ENCODE measurements around the gene ALX4.
A peak's percentile ranks its signal among the peaks of the same experiment; 100 is the strongest.

ALX4 gene

DNA sequence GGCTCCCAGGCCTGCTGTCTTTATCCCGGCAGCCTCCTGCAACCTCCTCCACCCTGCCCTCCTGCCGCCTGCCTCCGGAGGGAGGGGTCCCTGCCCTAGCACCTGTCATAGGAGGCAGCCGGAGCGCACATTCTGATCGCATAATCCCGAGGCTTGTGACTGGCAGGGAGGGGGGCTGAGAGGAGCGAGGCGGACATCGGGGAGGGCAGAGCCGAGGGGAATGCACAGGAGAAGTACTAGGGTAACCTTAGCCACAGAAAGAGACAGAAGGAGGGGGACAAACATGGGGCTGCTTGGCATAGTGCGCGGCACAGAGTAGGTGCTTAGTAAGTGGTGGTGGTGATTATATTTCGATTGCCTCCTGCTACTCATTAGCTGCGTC, 9.2 kb upstream of the ALX4 start:
- DNase-seq (ENCODE audit: low read depth): no peak
- no peak overlapping the region for H3K4me3 ChIP-seq (ENCODE audit: low read depth, low read length)
- TF ChIP-seq CTCF (conservative IDR thresholded peaks at IDR 0.05; ENCODE audit: low read depth, low read length): no peak

DNA sequence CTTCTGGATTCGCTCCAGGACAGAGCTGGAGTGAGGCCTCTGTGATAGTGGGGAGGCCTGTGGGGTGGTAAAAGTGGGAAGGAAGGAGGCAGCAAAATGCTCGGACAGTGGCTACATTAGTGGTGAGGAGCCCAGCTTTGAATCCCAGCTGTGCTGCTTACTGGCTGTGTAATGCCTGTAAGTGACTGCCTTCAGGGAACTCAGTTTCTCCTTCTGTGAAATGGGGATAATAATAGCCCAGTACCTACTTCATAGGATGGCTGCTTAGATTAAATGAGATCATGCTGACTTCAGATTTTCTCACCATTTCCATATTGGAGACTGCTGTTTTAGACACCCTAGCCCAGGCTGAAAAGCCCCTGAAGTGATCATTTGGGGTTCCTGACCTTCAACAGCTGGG, 8.4 kb upstream of the ALX4 start:
- H3K4me3 ChIP-seq (ENCODE audit: low read depth, low read length): no peak overlapping the region
- no peak for TF ChIP-seq CTCF (conservative IDR thresholded peaks at IDR 0.05; ENCODE audit: low read depth, low read length)
- no peak for DNase-seq (ENCODE audit: low read depth)

- no peak for TF ChIP-seq CTCF (conservative IDR thresholded peaks at IDR 0.05; ENCODE audit: low read depth, low read length)
- no peak overlapping the region for H3K4me3 ChIP-seq (ENCODE audit: low read depth, low read length)
- DNase-seq (ENCODE audit: low read depth): no peak
Measured at GRCh38 chr11:44316659-44317240, 6.8 kb upstream of the ALX4 start.

GRCh38 chr11:44315947-44316658, 6.2 kb upstream of the ALX4 start:
- DNase-seq (ENCODE audit: low read depth): no peak
- TF ChIP-seq CTCF (conservative IDR thresholded peaks at IDR 0.05; ENCODE audit: low read depth, low read length): no peak
- H3K4me3 ChIP-seq (ENCODE audit: low read depth, low read length): peak overlapping the region; percentile 5

DNA sequence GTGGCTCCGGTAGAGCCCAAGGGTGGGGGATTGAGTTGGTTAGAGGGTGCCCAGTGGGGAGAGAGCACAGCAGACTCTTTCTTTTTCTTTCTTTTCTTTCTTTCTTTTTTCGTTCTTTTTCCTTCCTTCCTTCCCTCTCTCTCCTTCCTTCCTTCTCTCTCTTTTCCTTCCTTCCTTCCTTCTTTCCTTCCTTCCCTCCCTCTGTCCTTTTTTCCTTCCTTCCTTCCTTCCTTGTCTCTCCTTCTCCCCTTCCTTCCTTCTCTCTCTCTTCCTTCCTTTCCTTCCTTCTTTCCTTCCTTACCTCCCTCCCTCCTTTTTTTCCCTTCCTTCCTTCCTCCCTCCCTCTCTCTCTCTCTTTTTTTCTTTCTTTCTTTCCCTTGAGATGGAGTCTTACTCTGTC, 4.8 kb upstream of the ALX4 start:
- H3K4me3 ChIP-seq (ENCODE audit: low read depth, low read length): no peak overlapping the region
- TF ChIP-seq CTCF (conservative IDR thresholded peaks at IDR 0.05; ENCODE audit: low read depth, low read length): no peak
- no peak for DNase-seq (ENCODE audit: low read depth)

GRCh38 chr11:44313761-44314489, 4.0 kb upstream of the ALX4 start:
- no peak for DNase-seq (ENCODE audit: low read depth)
- TF ChIP-seq CTCF (conservative IDR thresholded peaks at IDR 0.05; ENCODE audit: low read depth, low read length): no peak
- H3K4me3 ChIP-seq (ENCODE audit: low read depth, low read length): no peak overlapping the region

All from choroid plexus epithelial cell (primary cell).